Ascending aorta (tissue), 2 donors: ENCODE data around the gene CEP76. TPM values are rescaled to one million over a fixed set of nuclear protein-coding genes. Genes with fewer than 3 reads are reported as not detected.

Experiments
- DNase-seq, 2 donors: peaks; one replicate each; pipeline ENCODE4 v3.0.0-alpha.2; 2019; ENCODE audit warnings: low spot score in 2 of 2
- H3K27ac ChIP-seq, 2 donors: fragments of 200-600 bp; sonication (generic); one replicate each; pipeline ENCODE4 v1.5.1; 2016 to 2017; ENCODE audit warnings: mild to moderate bottlenecking in 1 of 2
- H3K27me3 ChIP-seq: fragments of 200-600 bp; sonication (generic); one replicate; pipeline ENCODE4 v1.5.1; 2017
- H3K36me3 ChIP-seq, 2 donors: fragments of 200-600 bp; sonication (generic); one replicate each; pipeline ENCODE4 v1.5.1; 2016
- H3K4me1 ChIP-seq, 2 donors: fragments of 200-600 bp; sonication (generic); one replicate each; pipeline ENCODE4 v1.5.1; 2016 to 2017; ENCODE audit warnings: mild to moderate bottlenecking in 1 of 2
- H3K4me3 ChIP-seq, 2 donors: fragments of 200-600 bp; sonication (generic); one replicate each; pipeline ENCODE4 v1.5.1; 2016 to 2017; ENCODE audit warnings: mild to moderate bottlenecking in 1 of 2
- H3K9me3 ChIP-seq, 2 donors: fragments of 200-600 bp; sonication (generic); one replicate each; pipeline ENCODE4 v1.5.1; 2016
- intact Hi-C: fragments of 100-400 bp; cut with DNase I; formaldehyde crosslinking; loops from one replicate; pipeline ENCODE4 v1.15.1; 2023
- total RNA-seq: library from RNA; depleted of rRNA; stranded (reverse); fragments of >200 nt; gene quantifications from one replicate; pipeline ENCODE4 v1.1.0, GENCODE V29; 2016
- TF ChIP-seq, protein P1 (sequence below), 3 experiments: fragments of 200-600 bp in 2 of 3; fragments of 450-650 bp in 1 of 3; sonication (generic) in 2 of 3; IDR thresholded peaks; one replicate each; pipeline ENCODE4 v1.5.1; 2016 to 2019; ENCODE audit warnings: antibody characterized with exemption in 3 of 3, mild to moderate bottlenecking in 1 of 3, moderate library complexity in 1 of 3

Gene CEP76, protein sequence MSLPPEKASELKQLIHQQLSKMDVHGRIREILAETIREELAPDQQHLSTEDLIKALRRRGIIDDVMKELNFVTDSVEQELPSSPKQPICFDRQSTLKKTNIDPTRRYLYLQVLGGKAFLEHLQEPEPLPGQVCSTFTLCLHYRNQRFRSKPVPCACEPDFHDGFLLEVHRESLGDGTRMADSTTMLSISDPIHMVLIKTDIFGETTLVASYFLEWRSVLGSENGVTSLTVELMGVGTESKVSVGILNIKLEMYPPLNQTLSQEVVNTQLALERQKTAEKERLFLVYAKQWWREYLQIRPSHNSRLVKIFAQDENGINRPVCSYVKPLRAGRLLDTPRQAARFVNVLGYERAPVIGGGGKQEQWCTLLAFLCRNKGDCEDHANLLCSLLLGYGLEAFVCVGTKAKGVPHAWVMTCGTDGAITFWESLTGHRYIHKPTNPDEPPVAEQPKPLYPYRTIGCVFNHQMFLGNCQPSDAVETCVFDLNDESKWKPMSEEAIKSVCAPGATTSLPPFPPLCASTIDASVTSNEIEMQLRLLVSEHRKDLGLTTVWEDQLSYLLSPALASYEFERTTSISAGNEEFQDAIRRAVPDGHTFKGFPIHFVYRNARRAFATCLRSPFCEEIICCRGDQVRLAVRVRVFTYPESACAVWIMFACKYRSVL
- total RNA-seq: 10.3 TPM

DNA sequence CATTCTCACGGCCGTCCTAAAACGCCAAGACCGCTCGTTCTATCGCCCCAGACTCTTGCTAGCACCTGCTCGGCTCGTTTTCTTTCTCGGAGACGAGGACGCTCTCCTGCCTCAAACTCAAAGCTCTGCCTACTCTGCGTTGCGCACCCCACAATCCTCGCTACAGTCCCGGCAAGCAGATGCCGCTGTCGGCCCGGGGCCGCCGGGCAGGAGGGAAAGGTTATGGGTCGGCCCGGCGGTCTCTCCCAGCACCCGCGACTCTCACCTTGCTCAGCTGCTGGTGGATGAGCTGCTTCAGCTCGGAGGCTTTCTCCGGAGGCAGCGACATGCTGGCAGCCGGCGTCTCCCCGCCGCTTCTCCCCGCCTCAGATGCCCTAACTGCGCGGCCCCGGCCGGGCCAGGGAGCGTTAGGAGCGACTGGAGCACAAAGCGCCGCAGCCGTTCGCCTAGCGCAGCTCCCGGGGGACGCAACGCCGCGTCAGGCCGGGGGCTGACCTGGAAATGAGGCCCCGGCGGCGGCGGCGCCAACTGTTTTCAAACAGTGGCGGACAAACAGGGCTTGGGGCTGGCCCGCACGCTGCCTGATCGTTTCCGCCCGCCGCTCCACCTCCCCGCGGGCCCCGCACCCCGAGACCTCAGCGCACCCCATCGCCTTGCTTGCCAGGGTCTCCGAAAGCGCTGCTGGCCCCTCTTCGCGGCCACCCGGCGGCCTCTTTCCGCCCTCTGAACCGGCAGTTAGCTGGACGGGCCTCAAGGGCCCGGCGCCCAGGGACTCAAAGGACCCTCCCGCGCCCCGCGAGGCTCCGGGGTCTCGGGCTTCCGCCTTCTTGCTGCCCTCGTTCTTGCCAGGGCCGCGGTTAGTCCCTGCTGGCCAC, at the start of gene CEP76, which contains the start of gene PSMG2:
CEP76 (minus strand) TSS at position 503 of the 875 bp plus-strand sequence; CDS start at position 328, 175 bp downstream.
PSMG2 (plus strand) TSS at position 822 of the 875 bp plus-strand sequence. CDS start 66 bp downstream, outside the sequence.
- no peaks in the 10 kb centered on the region for H3K9me3 ChIP-seq
- no peaks in the 10 kb centered on the region for H3K27me3 ChIP-seq
- peaks cover 3 to 17% of the 10 kb centered on the region in 2 donors for H3K4me1 ChIP-seq
- H3K27ac ChIP-seq: peak within 1 kb of the TSS; percentile 97 to 98
- H3K36me3 ChIP-seq: peaks cover 8 to 10% of the 10 kb centered on the region in 2 donors
- TF ChIP-seq, protein P1, sequence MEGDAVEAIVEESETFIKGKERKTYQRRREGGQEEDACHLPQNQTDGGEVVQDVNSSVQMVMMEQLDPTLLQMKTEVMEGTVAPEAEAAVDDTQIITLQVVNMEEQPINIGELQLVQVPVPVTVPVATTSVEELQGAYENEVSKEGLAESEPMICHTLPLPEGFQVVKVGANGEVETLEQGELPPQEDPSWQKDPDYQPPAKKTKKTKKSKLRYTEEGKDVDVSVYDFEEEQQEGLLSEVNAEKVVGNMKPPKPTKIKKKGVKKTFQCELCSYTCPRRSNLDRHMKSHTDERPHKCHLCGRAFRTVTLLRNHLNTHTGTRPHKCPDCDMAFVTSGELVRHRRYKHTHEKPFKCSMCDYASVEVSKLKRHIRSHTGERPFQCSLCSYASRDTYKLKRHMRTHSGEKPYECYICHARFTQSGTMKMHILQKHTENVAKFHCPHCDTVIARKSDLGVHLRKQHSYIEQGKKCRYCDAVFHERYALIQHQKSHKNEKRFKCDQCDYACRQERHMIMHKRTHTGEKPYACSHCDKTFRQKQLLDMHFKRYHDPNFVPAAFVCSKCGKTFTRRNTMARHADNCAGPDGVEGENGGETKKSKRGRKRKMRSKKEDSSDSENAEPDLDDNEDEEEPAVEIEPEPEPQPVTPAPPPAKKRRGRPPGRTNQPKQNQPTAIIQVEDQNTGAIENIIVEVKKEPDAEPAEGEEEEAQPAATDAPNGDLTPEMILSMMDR (IDR thresholded peaks at IDR 0.05): peak in 1 of 3 experiments; percentile 6
- H3K4me3 ChIP-seq: peak within 1 kb of the TSS; percentile 77 to 83
- intact Hi-C loops: loop anchor here (2.0 kb wide), 2 partner anchors 182 to 326 kb away; partner anchors contain the start of genes AFG3L2 and PTPN2
- peak; percentile 55 to 93 for DNase-seq

DNA sequence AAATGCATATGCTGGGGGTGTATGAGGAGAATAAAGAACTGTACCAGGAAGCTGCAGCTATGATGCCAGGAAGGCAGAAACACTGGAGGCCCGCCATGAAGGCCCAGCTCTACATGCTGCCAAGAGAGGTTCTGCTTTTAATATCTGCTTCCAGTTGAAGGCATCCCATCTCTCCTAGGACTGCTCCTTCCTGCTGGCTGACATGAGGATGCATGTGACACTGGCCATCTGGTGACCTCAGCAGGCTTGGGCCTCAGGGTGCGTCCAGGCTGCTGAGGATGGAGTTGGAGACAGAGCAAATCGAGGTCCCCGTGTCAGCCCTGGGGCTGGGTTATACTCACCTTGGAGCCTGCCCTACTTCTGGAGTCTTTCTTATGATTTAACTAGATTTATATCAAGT, 49.4 kb upstream of the CEP76 start:
- DNase-seq: peak in 1 of 2 donors; percentile 51
- TF ChIP-seq, protein P1 (IDR thresholded peaks at IDR 0.05): no peak
- intact Hi-C loops: no loop called here
- H3K36me3 ChIP-seq: no peaks in the 10 kb centered on the region
- no peak overlapping the region for H3K4me3 ChIP-seq
- H3K27me3 ChIP-seq: no peaks in the 10 kb centered on the region
- H3K27ac ChIP-seq: no peak overlapping the region
- no peaks in the 10 kb centered on the region for H3K9me3 ChIP-seq
- no peaks in the 10 kb centered on the region for H3K4me1 ChIP-seq

DNA sequence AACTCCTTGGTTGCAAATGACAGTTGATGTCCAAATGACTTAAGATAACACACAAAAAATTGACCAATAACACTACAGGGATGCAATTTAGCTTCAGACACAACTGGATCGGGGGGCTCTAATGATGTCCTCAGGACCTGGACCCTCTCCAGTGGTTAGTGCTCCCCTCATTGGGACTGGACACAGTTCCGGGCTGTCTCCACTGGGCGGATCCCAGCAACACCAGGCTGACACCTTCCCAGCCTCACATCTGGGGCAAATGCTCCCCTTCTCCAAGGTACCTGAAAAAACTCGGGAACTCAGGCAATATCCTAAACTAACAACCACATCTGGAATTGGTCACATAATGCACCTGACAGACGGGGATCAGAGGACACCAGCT, 49.0 kb upstream of the CEP76 start:
- no peak overlapping the region for H3K27ac ChIP-seq
- H3K36me3 ChIP-seq: no peaks in the 10 kb centered on the region
- intact Hi-C loops: no loop called here
- TF ChIP-seq, protein P1 (IDR thresholded peaks at IDR 0.05): no peak
- no peaks in the 10 kb centered on the region for H3K4me1 ChIP-seq
- H3K9me3 ChIP-seq: no peaks in the 10 kb centered on the region
- DNase-seq: peak in 1 of 2 donors; percentile 35
- H3K27me3 ChIP-seq: no peaks in the 10 kb centered on the region
- H3K4me3 ChIP-seq: no peak overlapping the region

DNA sequence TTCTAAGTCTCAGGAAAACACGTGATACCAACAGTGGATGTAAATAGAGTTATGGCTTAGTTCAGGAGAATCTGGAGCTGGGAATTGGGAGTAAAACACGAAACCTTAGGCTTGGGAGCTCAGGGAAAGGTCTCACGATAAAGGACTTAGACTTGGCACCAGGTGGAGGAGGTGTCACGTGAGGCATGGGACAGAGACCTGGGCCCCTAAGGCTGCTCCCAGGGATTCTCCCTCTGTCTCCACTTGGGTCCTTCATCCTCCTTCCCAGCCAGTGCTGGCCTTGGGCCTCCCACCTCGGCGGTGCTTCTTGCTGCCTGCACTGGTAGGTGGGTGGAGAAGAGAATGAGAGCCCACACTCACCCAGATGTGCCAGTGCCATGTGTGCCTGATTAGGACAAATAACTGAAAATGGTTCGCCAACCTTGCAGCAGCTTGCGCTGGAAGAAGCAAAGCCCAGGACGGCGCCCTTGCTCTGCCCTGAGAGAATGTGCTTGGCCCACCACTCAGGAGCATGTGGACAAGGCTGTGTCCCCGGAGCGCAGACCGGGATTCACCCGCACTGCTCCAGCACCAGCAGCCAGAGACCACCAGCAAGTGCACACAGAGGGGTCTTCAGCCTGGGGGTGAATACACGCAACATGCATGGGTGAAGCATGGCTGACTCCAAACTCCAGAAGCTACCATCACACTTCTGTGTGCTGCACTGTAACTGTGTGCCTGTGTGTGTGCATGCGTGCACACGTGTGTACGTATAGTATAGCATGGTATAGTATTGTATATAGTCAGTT, 48.4 kb upstream of the CEP76 start:
- Histone ChIP-seq H3K27me3 (no peaks in the 10 kb centered on the region), H3K4me1 (no peaks in the 10 kb centered on the region), H3K9me3 (no peaks in the 10 kb centered on the region), H3K36me3 (no peaks in the 10 kb centered on the region), H3K4me3 (no peak overlapping the region), H3K27ac (no peak overlapping the region)
- TF ChIP-seq, protein P1 (IDR thresholded peaks at IDR 0.05): no peak
- DNase-seq: peak in 1 of 2 donors; percentile 55
- intact Hi-C loops: no loop called here
